HG02885 (cell line): ENCODE results near the gene FXYD7.
"Not testable (repeated sequence)": the region's sequence is repeated elsewhere in the genome, so short reads cannot be mapped to it uniquely, and the experiment has no call there.

Source experiments
- ATAC-seq: cut with Tn5 transposase; IDR thresholded peaks from one replicate; pipeline ENCODE4 v1.9.1; 2021; ENCODE audit warnings: mild to moderate bottlenecking; ENCODE audit not compliant: unreplicated experiment, poor library complexity

Gene FXYD7, protein sequence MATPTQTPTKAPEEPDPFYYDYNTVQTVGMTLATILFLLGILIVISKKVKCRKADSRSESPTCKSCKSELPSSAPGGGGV

DNA sequence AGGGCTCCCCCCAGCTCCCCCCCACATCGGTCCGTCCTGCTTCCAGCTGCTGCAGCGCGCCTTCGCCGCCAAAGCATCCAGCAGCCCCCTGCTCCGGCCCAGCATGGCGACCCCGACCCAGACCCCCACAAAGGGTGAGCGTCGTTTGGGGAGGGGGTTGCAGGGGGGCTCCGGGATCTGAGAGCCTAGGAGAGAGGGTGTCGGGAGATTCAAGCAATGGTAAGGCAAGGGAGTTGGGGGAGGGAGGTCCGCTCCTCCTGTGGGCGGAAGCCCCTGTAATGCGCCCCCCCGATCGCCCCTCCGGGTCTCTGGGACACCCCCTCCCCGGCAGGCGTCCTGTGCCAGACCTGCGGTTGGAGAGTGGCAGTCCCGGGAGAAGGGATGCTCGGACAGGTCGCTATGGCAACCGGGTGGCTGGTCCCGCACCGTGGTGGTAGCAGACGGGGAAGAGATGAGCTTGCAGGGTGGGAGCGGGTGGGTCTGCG, at the start of gene FXYD7:
TSS of gene FXYD7 (plus strand) at position 25 of the 485 bp plus-strand sequence. CDS start at position 104, 79 bp downstream.
- no peak for ATAC-seq

DNA sequence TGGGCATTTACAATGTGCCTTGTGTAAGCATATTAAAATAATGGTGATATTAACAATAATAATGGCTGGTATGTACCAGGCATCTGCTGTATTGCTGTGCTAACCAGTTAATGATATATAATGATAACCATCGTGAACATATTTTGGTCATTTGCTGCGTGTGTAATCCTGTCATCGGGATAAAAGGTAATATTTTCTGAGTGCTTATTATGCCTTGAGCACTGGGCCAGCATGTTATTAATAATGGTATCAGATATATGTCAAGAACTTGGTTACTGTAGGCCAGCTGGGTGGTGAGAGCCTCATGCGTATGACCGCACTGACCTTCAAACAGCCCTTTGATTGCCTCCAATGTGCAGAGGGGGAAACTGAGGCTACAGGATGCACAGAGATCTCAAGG, 49.6 kb upstream of the FXYD7 start:
- no peak for ATAC-seq

DNA sequence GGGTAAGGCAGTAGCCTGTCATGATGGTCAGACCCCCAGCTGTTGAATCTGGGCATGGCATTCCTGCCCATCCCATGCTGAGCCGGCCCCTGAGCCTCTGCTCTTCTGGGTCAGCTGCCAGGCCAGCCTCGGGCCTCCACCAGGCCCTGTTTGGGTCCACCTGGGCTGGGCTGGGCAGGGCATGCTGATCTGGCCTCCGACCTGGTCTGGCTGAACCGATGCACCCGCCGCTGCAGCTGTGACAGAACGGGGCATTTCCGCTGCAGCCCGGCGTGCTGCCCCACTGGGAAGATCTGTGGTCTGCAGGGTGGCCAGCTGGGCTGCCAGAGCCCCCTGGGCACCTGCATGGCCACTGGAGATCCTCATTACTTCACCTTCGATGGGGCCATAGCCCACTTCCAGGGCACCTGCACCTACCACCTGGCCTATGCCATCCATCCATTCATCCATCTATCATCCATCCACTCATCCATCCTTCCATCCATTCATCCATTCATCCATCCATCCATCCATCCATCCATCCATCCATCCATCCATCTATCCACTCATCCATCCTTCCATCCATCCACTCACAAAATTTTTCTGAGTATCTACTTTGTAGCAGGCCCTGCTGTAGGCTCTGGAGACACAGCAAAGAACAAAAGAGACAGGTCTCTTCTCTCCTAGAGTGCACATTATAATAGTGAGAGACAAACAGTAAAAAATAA, 49.0 kb upstream of the FXYD7 start:
- ATAC-seq = no peak

DNA sequence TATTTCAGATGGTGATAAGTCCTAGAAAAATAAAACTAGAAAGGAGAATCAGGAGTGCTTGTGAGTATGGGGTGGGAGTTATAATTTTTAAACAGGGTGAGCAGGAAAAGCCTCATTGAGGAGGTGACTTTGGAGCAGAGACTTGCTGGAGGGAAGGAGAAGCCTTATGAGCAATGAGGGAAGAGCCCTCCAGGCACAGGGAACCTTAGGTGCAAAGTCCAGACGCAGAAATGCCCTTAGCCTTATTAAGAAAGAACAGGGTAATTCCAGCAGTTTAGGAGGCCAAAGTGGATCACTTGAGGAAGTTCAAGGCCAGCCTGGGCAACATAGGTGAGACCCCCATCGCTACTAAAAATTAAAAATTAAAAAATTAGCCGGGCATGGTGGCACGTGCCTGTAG, 48.4 kb upstream of the FXYD7 start:
- no peak for ATAC-seq

DNA sequence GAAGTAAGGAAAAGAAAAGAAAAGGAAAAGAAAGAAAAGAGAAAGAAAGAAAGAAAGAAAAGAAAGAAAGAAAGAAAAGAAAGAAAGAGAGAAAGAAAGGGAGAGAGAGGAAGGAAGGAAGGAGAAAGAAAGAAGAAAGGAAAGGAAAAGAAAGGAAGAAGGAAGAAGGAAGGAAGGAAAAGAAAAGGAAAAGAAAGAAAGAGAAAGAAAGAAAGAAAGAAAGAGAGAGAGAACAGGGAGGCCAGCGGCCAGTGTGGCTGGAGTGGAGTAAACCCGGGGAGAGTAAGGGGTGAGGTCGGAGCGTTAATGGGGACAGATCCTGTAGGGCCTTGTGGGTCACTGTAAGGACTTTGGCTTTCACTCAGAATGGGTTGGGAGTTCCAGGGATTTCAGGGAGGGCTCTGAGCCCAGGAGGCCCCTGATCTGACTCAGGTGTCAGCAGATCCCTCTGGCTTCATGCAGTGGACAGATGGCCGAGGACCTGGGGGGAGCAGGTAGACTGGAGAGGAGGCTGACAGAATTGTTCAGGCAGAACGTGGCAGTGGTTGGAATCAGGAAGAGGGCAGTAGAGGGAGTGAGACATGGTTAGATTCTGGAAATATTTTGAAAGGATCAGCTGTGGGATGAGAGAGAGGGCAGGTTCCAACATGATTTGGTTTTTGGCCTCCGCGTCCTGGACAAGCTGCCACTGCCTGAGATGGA, 47.2 kb upstream of the FXYD7 start:
- ATAC-seq = no peak

- no peak for ATAC-seq
Measured at GRCh38 chr19:35098413-35099049, 44.5 kb upstream of the FXYD7 start.

GRCh38 chr19:35099155-35099896, 43.7 kb upstream of the FXYD7 start:
- no peak for ATAC-seq

DNA sequence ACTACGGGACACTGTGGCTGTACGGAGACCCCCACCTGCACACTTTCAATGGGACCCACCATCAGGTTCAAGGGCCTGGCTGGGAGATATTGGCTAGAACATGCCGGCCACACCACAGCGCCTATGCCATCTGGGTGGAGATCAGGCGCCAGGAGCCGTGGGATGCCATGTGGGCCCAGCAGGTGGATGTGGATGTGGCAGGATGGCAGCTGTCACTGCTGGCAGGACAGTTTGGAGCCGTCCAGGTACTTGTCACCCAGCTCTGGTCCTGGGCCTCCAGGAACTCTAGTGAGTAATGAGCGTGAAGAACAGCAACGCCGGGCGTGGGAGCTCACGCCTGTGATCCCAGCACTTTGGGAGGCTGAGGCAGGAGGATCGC, 43.2 kb upstream of the FXYD7 start:
- ATAC-seq = no peak

DNA sequence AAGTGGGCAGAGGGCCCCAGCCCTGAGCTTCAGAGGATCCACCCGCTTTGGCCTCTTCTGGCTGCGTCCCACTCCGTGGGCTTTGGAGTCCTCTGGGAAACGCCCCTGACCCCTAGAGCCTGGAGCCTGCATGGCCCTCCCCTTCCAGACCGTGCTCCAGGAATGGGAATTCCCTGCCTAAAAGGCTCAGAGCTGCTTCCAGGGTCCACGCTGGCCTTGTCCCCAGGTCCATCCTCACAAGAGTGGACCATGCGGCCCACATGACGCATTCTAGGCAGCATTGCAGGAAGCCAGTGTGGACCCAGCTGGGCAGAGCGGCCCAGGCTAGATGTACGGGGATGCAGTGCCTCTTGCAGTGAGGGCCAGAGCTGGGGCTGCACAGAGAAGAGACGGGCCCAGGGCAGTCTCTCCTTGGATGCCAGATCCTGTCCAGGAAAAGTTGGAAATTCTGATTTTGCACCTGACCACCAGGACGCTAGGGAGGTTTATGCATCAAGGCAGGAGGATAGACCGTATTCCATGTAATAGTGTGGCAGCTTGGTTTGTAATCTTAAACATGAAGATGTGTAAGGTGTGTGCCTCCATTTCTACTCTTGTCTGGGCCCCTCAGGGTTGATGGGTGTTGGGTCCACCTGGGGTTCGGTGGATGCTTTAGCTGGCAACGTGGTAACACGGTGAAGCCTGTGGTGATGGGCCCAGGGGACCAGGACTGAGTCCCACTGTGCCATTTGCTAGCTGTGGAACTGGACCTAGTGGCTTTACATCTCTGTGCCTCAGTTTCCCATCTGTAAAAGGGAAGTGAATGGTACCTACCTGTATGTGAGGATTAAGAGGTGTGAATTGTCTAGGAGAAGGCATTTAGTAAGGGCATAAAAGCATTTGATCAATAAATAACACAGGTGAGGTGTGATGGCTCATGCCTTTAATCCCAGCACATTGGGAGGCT, 42.2 kb upstream of the FXYD7 start:
- no peak for ATAC-seq

- ATAC-seq = not testable (repeated sequence)
Measured at GRCh38 chr19:35101949-35102348, 41.1 kb upstream of the FXYD7 start.

GRCh38 chr19:35103614-35104013, 39.4 kb upstream of the FXYD7 start:
- not testable (repeated sequence) for ATAC-seq

DNA sequence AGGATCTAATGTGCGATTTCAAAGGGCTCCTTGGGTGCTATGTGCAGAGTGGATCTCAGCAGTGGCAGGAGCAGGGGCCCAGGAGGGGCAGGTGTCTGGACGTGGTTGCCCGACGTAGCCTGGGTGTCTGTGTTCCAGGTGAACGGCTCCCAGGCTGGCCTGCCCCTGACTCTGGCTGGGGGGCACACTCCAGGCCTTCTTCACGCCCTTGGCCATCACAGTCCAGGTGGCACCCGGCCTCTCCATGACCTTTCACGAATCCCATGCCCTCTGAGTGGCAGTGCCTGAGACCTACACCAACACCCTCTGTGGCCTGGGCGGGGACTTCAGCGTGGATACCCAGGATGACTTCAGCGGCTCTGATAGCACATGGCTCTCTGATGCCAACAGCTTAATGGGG, 38.7 kb upstream of the FXYD7 start:
- no peak for ATAC-seq

GRCh38 chr19:35105047-35105410, 38.0 kb upstream of the FXYD7 start:
- no peak for ATAC-seq

DNA sequence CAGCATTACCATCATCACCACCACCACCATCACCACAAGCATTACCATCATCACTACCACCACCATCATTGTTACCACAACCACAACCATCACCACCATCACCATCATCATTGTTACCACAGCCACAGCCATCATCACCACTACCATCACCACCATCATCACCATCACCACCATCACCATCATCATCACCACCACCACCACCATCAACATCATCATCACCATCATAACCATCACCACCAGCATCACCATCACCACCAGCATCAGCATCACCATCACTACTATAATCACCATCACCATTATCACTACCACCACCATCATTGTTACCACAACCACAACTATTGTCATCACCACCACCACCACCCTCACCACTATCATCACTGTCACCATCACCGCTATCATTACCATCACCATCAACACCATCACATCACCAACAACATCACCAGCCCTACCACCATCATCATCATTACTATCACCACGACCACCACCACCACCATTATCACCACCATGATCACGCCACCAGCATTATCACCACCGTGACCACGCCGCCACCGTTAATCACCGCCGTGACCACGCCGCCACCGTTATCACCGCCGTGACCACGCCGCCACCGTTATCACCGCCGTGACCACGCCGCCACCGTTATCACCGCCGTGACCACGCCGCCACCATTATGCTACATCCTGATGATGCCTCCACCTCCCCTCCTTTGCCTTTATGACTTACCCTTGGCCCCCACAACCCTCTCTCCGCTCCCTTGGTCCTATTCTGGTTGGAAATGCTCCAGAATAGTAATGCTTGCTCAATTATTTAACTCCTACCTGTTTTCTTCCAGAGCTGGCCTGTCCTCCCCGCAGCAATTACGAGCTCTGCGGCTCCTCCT, 37.4 kb upstream of the FXYD7 start:
- no peak for ATAC-seq

DNA sequence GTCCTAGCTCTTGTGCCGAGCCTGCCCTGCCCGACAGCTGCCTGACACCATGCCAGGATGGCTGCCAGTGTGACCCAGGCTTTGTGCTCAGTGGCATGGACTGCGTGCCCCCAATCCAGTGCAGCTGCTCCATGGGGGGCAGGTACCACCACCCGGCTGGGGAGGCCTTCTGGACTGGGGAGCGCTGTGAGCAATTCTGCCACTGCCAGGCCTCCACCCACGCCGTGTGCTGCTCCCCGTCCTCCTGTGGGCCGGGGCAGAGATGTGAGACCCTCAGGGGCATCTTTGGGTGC, 36.8 kb upstream of the FXYD7 start:
- no peak for ATAC-seq

GRCh38 chr19:35106898-35107541, 36.0 kb upstream of the FXYD7 start:
- no peak for ATAC-seq

GRCh38 chr19:35107545-35107944, 35.5 kb upstream of the FXYD7 start:
- ATAC-seq = no peak

DNA sequence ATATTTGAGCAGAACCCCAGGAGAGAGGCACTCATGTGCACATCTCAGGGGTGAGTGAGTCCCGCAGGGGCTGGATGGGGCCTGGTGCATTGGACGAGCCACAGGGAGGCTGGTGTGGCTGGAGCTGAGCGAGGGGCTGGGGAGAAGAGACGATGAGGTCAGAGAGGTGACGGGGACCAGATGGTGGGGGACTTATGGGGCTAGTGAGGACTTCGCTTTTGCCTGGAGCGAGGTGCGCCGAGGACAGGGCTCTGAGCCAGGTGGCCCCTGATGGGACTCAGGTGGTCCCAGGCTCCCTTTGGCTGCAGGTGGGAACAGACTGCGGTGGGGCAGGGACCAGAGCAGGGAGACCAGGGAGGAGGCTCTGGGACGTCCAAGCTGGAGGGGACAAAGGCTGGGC, 34.3 kb upstream of the FXYD7 start:
- ATAC-seq = no peak
